NCI-H146 (cell line): ENCODE results near the gene BABAM2.
"Not testable (repeated sequence)": the region's sequence is repeated elsewhere in the genome, so short reads cannot be mapped to it uniquely, and the experiment has no call there.

Experiments used
- DNase-seq: peaks from one replicate; lab custom pipeline; 2025; lab: John Stamatoyannopoulos, UW

Gene BABAM2

GRCh38 chr2:28361991-28362710 lies 471.6 kb downstream of the BABAM2 start:
- no peak for DNase-seq

DNA sequence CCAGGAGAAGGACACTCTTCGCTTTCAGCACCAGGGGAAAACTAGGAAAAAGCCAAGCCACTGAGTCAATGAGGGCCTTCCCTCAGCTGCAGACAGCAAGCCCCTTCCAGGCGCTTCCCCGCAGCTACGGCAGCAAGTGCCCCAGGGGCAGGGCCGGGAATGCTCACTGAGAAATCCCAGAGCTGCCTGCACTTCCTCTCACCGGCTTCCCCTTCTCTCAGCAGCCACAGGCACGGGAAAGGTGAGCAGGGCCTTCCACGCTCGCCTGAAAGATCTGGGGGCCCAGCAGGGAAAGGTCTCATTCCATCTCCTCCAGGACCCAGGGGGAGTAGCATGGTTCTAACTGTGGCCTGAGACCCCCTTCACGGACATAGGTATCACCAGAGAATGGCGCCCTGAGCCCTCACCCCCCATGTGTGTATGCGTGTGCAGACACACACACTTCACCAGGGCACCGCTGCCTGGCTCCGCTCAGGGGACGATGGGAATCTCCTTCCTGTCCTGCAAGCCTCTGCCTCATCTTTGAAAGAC lies 472.5 kb downstream of the BABAM2 start:
- no peak for DNase-seq

GRCh38 chr2:28363686-28364280 lies 473.3 kb downstream of the BABAM2 start:
- DNase-seq = no peak

- DNase-seq = no peak
These were observed 474.1 kb downstream of the BABAM2 start for GRCh38 chr2:28364610-28365009.

GRCh38 chr2:28365158-28365557 lies 474.6 kb downstream of the BABAM2 start:
- DNase-seq = no peak

DNA sequence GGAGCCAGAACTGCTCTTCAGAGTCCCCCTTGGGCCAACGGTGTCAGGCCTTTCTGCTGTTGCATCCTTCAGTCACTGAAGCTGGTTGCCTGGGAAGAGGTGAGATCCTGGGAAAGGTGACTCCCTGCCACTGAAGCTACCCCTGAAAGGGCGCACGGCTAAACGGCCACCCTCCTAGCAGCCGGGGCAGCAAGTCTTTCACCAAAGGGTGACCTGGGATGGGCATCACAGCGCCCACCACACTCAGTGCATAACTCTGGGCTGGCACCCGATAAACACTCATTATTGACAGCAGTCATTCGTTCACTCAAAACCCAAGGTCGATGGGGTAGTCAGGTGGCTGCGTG lies 475.6 kb downstream of the BABAM2 start:
- no peak for DNase-seq

DNA sequence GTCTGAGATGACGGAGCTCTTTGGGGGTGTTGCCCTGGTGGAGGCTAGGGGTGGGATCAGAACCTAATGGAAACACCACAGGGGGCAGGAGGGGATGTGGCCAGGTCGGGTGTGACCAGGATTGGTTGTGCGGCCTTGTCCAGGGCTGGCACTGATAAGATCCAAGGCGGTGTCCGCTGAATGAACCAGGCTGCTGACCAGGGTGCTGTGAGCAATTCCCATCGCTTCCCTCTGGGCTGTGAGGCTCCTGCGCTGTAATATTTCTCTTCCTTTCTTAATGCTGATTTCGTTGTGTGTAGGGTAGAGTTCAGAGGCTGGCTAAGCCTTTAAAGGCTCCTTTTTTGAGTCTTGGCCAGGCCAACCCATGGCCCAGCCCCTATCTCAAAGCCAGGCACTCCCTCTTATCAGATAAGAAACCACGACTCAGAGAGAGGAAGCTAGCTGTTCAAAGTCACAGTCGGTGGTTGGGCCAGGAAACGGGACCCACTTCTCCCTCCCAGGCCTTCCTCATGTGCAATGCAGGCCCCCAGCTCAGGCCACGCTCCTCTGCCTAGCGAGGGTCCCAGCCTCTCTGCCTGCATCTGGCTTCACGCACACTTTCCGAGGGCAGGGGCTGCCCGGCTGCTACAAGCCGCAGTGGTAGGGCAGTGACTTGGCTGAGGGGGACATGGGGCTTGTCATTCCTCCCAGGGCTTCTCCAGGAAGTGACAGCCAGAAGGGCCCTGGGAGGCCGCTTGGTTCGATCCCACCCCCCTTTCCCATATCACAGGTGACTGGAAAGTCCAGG lies 476.2 kb downstream of the BABAM2 start:
- no peak for DNase-seq

GRCh38 chr2:28367667-28368356 lies 477.3 kb downstream of the BABAM2 start:
- DNase-seq = no peak

DNA sequence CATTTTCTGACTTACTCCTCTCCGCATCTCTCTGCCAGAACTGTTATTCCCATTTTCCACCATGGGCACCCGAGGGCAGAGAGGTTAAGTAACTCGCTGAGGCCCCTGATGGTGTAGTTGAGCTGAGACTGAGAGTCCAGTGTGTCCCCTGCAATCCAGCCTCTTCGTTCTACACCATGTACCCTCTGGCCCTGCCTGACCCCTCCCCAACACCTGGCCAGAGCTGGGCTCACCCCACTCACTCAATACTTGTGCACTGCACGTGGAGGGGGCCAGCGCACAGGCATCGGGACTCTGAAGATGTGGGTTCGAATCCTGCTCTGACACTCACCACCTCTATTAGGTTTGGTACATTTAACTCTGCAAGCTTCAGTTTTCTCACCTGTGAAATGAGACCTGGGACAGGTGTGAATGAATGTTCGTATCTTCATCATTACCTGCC lies 477.8 kb downstream of the BABAM2 start:
- DNase-seq = no peak

DNA sequence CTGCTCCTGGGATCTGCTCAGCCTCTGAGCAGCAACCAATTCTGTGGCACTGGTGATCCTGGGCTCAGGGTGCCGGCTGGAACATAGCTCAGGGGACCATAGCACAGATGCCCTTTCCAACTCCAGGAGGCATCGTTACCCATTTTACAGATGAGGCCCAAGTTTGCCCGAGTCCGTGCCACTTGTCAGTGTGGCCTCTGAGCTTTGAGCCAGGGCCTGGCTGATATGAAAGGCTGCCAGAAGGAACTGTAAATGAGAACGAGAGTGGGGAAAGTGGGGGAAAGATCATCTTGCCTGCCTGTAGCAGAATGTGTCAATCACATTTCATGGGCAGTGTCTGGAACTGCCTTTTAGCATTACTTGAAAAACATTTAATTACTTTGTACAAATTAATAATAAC lies 478.8 kb downstream of the BABAM2 start:
- DNase-seq = no peak

DNA sequence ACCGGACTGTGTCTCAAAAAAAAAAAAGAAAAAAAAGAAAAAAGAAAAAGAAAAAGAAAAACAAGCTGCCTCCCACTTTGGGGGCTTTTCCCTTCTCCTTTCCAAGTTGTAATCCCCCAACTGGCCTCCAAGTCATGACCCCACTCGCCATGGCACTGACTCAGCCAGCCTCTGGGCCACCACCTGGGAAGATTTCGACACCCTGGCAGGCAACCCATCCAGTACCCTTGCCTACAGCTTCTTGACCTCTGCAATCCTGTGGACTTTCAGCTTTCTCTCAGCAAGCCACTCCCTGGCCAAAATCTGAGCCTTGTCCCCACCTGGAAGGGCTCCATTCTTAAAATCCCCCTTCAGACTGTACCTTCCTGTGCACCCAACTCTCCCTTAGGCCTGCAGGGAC lies 479.8 kb downstream of the BABAM2 start:
- DNase-seq = no peak

GRCh38 chr2:28371728-28372127 lies 481.2 kb downstream of the BABAM2 start:
- DNase-seq = not testable (repeated sequence)

GRCh38 chr2:28373854-28374253 lies 483.3 kb downstream of the BABAM2 start:
- DNase-seq = no peak

- DNase-seq = no peak
These were observed 483.8 kb downstream of the BABAM2 start for GRCh38 chr2:28374331-28374730.

DNA sequence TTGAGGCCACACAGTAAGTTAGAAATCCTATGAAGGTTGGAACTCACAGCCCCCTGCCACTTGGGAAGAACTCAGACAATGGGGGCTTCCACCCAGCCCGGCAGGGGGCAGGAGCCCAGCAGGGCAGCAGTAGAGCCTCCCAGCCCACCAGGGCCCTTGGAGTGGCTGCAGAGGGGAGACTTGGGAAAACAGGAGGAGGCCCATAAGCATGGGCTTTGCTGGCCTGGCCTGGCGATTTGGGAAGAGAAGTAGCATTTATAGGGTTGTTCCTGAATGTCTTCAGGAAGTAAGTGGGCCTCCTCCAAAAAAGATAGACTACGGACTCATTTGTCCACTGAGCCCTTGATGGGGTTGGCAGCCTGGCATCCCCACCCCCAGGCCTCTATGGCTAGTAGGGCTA lies 484.7 kb downstream of the BABAM2 start:
- no peak for DNase-seq

- no peak for DNase-seq
These were observed 485.5 kb downstream of the BABAM2 start for GRCh38 chr2:28375742-28376631.

DNA sequence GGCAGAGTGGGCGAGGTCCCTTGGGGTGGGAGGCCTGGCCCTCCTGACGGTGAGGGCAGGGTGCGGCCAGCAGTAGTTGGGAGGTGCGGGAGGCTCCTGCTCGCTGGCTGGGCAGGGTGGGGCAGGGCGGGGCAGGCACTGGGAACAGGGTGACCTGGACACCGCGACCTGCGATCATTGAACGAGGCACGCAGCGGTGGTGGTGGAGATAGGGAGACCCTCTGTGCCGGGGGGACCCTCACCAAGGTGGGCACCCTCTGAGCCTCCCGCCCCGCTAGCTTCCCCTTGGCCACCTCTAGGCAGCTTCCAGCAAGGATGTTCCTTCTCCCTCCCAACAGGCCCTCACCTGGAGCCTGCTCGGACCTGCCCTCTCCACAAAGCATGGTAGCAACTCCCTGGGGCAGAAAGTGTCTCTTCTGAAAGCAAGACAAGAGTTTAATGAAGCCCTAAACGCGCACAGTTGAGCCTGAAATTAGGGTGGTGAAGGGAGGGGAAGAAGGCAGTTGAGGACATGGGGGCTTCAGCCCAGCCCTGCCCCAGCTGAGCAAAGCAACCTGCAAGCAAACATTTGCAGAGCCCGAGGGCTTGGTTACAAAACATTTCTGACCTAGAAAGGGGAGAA lies 486.8 kb downstream of the BABAM2 start:
- no peak for DNase-seq

DNA sequence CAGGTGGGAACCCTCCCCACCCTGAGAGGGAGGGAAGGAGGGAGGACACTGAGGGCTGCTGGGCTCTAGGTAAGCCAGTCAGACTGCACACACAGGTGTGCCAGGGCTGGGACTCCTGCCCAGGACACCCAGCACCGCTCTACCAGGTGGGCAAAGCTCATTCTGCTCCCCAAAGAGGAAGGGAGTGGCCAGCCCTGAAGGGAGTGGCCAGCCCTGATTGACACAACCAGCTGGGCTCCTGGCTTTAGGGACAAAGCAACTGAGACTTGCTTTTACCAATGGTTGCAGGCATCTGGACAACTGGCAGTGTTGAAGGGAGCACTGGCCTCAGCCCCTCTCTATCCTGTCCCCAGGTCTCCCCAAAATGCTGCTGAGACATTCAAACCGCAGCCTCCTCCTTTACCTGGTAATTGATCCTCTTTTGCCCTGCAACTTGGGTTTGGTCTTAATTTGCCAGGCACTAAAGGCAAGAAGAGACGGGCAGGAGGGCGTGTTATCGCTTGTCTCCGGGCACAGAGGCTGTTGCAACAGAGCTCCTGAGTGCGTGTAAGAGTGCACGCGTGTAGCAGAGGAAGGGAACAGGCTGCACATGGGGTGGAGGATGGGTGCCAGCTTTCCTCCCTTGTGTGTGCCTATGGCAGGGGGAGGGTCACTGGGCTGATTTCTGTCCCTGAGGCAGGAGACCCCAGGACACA lies 487.6 kb downstream of the BABAM2 start:
- peak; percentile 4 for DNase-seq

GRCh38 chr2:28378679-28379584 lies 488.4 kb downstream of the BABAM2 start:
- DNase-seq = no peak
